ENCODE measurements around the gene THRA. TPM values are rescaled to one million over a fixed set of nuclear protein-coding genes. Genes with fewer than 3 reads are reported as not detected.

Gene THRA
- total and polyA plus RNA-seq, 9 of the 15 experiments (the other 6 are each of a cell fraction or from before 2014, with no cell fraction given), result 0.34 to 23.4 (median 12.7) TPM

DNA sequence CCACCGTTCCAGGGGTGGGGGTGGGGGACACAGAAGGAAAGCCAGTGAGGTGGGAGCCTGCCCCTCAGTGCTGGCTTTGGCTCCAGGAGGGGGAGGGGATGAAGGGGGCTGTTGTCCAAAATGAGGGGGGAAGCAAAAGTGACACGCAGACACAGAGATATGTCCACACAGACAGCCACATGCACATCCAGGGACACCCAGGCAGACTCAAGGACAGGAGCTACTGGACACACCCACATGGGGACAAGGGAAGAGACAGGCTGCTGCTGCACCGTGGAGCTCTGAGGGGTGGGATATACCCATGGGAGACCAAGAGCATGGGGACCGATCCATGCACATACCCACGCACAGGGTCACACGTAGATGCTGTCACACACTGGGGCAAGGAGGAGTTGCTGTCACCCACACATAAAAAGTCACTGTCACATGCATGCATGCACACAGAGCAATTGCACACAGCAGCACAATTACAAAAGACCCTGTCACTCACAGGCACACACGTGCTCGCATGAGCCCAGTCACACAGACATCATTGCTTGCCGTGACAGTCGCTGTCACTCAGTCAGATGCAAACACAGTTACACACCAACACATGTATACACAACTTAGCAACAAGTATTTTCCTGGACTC, 1.3 kb downstream of the THRA start (continued):
- TF ChIP-seq, protein P1, sequence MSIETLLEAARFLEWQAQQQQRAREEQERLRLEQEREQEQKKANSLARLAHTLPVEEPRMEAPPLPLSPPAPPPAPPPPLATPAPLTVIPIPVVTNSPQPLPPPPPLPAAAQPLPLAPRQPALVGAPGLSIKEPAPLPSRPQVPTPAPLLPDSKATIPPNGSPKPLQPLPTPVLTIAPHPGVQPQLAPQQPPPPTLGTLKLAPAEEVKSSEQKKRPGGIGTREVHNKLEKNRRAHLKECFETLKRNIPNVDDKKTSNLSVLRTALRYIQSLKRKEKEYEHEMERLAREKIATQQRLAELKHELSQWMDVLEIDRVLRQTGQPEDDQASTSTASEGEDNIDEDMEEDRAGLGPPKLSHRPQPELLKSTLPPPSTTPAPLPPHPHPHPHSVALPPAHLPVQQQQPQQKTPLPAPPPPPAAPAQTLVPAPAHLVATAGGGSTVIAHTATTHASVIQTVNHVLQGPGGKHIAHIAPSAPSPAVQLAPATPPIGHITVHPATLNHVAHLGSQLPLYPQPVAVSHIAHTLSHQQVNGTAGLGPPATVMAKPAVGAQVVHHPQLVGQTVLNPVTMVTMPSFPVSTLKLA (conservative IDR thresholded peaks at IDR 0.05), result peak; percentile 77 to 84
- no peak for TF ChIP-seq SMARCB1 (IDR thresholded peaks at IDR 0.05; ENCODE audit: insufficient read length, low read depth)
- TF ChIP-seq MXI1 (IDR thresholded peaks at IDR 0.05; ENCODE audit: low read depth, low read length), result 0 out of 2 replicates have a peak, but pooled peaks have one; percentile 15

DNA sequence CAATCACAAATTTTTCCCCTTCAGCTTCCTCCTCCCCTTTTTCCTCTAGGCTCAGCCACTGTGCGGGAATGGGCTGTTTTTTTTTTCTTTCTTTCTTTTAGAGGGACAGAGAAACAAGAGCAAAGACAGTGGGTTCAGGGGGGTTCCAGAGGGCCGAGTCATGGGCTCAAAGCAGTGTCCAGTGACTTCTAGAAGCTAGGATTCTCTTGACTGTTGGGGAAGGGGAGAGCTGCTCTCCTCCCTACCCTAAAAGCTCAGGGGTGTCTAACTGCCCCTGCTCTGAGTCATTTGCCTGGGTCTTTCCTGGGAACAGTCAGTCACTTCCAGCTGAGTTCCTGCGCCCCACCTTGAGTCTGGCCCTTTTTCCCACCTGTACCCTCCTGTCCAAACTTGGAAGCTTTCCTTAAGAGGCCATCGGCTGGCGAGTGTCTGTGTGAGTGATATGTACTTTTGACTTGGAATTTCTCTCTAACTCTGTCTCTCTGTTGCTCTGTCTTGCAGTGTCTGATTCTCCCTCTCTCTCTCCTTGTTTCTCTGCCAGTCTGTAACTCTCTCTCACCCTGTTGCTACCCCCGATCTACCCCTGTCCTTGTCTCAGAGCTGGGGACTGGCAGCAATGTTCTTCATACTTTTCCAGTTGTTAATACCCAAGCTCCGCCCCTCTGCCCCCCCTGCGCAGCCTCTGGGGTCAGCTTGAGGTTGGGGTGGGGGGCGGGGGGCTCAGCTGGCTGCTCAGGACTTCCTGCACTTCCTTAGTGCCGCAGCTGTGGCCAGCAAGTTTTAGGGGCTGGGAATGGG, 2.4 kb downstream of the THRA start:
- intact Hi-C loops (cut with micrococcal nuclease) (loop anchor here (2.0 kb wide), 1 partner anchor 46 kb away; no protein-coding TSS in a partner anchor), in situ Hi-C loops (cut with MboI) (no loop called here)
- peaks cover 58 to 81% of the 10 kb centered on the region in 2 experiments for H3K4me1 ChIP-seq (replicated peaks in 1 of 2; ENCODE audit: control insufficient read depth in 2 of 2, insufficient read depth in 2 of 2, low read length in 2 of 2)
- H3K79me2 ChIP-seq (ENCODE audit: control insufficient read depth, insufficient read depth, low read length), result peaks cover 63% of the 10 kb centered on the region
- no peaks in the 10 kb centered on the region; the same call in 2 of the 3 replicates for H3K36me3 ChIP-seq (ENCODE audit: control insufficient read depth, insufficient read depth, low read length)
- peak overlapping the region; percentile 36; the same call in 1 of the 2 replicates for H2AFZ ChIP-seq (ENCODE audit: low read depth, low read length)
- CTCF ChIA-PET (ENCODE audit: low intra/inter-chr PET ratio), result no interaction called here
- ATAC-seq (no peak), DNase-seq (ENCODE audit: extremely low read depth in 1 of 4, low spot score in 3 of 4) (no peak), FAIRE-seq (no peak)
- 13% methylated on average over 7 of the region's 10 CpGs for WGBS (ENCODE audit: insufficient coverage, low coverage, missing lambda C conversion rate)
- H3K9me3 ChIP-seq (replicated peaks; ENCODE audit: control insufficient read depth, insufficient read depth, low read depth, low read length), result no peaks in the 10 kb centered on the region
- H3K27me3 ChIP-seq (ENCODE audit: control insufficient read depth in 2 of 2, insufficient read depth in 2 of 2, low read length in 2 of 2), result no peaks in the 10 kb centered on the region
- no peaks in the 10 kb centered on the region for H4K20me1 ChIP-seq (replicated peaks; ENCODE audit: control insufficient read depth, insufficient read depth, low read length)
- POLR2A ChIA-PET, result interaction anchor here (0.7 to 3.4 kb wide), 12 partner anchors 8 to 75 kb away, joined by 3 to 29 read pairs (median 6); partner anchors contain the start of genes CASC3, MED24 and NR1D1
- BruUV-seq (replicated peaks), result no TSS peak
- no peak overlapping the region; the same call in 1 of the 2 replicates for H3K4me3 ChIP-seq
- H3K9ac ChIP-seq (ENCODE audit: insufficient read depth in 1 of 2, low read depth in 2 of 2, low read length in 2 of 2), result peak overlapping the region; percentile 46 to 84
- H3K9me1 ChIP-seq (ENCODE audit: control insufficient read depth, insufficient read depth, low read length), result no peaks in the 10 kb centered on the region
- H3K4me2 ChIP-seq (ENCODE audit: insufficient read depth, low read length), result peak overlapping the region; percentile 91
- peak overlapping the region; percentile 18; the same call in 1 of the 3 replicates for H3K27ac ChIP-seq (ENCODE audit: extremely low read depth, low read depth, low read length)
- TF ChIP-seq C11orf30 (IDR thresholded peaks at IDR 0.05; ENCODE audit: low read depth) (no peak), ZNF165 (CRISPR knock-in tag; IDR thresholded peaks at IDR 0.05; ENCODE audit: borderline replicate concordance) (no peak), HIVEP1 (CRISPR knock-in tag; IDR thresholded peaks at IDR 0.05) (no peak), CC2D1A (IDR thresholded peaks at IDR 0.05) (no peak), STAT5A (IDR thresholded peaks at IDR 0.05; ENCODE audit: borderline replicate concordance, low read length) (no peak), EGR1 (conservative IDR thresholded peaks at IDR 0.05) (no peak), SIN3B (IDR thresholded peaks at IDR 0.05; ENCODE audit: low read depth) (no peak), ZNF764 (CRISPR knock-in tag; IDR thresholded peaks at IDR 0.05; ENCODE audit: low read depth) (no peak), GTF2A2 (tag; IDR thresholded peaks at IDR 0.05) (no peak), ZBTB7A (IDR thresholded peaks at IDR 0.05; ENCODE audit: borderline replicate concordance, control insufficient read depth, low read depth, low read length) (peak; percentile 58; the same call in 1 of the 2 replicates), ZNF3 (CRISPR knock-in tag; IDR thresholded peaks at IDR 0.05) (no peak), NRF1 (conservative IDR thresholded peaks at IDR 0.05 in 1 of 2, IDR thresholded peaks at IDR 0.05 in 1 of 2) (peak; percentile 34 to 37; a peak in 3 of 4 replicates)
- TF ChIP-seq, protein P2, sequence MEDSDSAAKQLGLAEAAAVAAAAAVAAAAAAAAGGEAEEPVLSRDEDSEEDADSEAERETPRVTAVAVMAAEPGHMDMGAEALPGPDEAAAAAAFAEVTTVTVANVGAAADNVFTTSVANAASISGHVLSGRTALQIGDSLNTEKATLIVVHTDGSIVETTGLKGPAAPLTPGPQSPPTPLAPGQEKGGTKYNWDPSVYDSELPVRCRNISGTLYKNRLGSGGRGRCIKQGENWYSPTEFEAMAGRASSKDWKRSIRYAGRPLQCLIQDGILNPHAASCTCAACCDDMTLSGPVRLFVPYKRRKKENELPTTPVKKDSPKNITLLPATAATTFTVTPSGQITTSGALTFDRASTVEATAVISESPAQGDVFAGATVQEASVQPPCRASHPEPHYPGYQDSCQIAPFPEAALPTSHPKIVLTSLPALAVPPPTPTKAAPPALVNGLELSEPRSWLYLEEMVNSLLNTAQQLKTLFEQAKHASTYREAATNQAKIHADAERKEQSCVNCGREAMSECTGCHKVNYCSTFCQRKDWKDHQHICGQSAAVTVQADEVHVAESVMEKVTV (CRISPR knock-in tag; IDR thresholded peaks at IDR 0.05), result no peak

Measured in K562 (cell line).